HepG2 (cell line): ENCODE results near the gene EEFSEC. TPM values are rescaled to one million over a fixed set of nuclear protein-coding genes. Genes with fewer than 3 reads are reported as not detected.

Experiments
- ATAC-seq: fragments of 200-7000 bp; cut with Tn5 transposase; 3 replicates; pipeline ENCODE4 v1.9.1; 2020; ENCODE audit warnings: mild to moderate bottlenecking, moderate library complexity
- BruUV-seq: library from RNA; stranded (reverse); fragments of 400-500 nt; replicated peaks from 2 replicates; lab custom pipeline; 2021; lab: Mats Ljungman, UMichigan
- CTCF ChIA-PET: fragments of 300-600 bp; formaldehyde crosslinking; extraction: SDS; loops from one replicate; lab custom pipeline; 2021; ENCODE audit warnings: low total read pairs, inconsistent platforms, low intra/inter-chr PET ratio; lab: Yijun Ruan, JAX
- POLR2A ChIA-PET: fragments of 350-600 bp; sonication (Branson Sonifier 250); formaldehyde crosslinking; loops from one replicate; lab custom pipeline; 2020; ENCODE audit warnings: antibody characterized with exemption, inconsistent platforms; lab: Yijun Ruan, JAX
- DNase-seq: peaks from one replicate; pipeline ENCODE4 v3.0.0-alpha.2; 2015; ENCODE audit warnings: low spot score
- FAIRE-seq: peaks from 3 replicates; lab custom pipeline; 2011; peaks lifted over from hg19 to GRCh38; lab: Jason Lieb, UNC
- H2AFZ ChIP-seq: one replicate; pipeline ENCODE4 v1.6.1; 2011; ENCODE audit warnings: low read length, inconsistent platforms
- H3K27ac ChIP-seq: fragments of 300-600 bp; 3 replicates; pipeline ENCODE4 v1.8.0; 2011; ENCODE audit warnings: mixed run types, mild to moderate bottlenecking, mixed read lengths, low read length, inconsistent platforms; ENCODE audit not compliant: insufficient read depth; ENCODE audit errors: extremely low read length
- H3K27me3 ChIP-seq, 2 experiments: fragments of 200-600 bp in 1 of 2; 2 replicates in 1 of 2; 3 replicates in 1 of 2; pipeline versions ENCODE4 v1.6.0 to v1.8.0; 2011; ENCODE audit warnings: low read length in 2 of 2, mild to moderate bottlenecking in 2 of 2, moderate library complexity in 2 of 2, inconsistent platforms in 1 of 2; ENCODE audit not compliant: insufficient read depth in 2 of 2, control insufficient read depth in 1 of 2
- H3K36me3 ChIP-seq, 2 experiments: fragments of 200-600 bp in 1 of 2; replicated peaks in 1 of 2; 2 replicates in 1 of 2; 3 replicates in 1 of 2; pipeline versions ENCODE4 v1.5.1 to v1.8.0; 2011; ENCODE audit warnings: low read length in 2 of 2, inconsistent platforms in 1 of 2; ENCODE audit not compliant: insufficient read depth in 2 of 2, control insufficient read depth in 1 of 2
- H3K4me1 ChIP-seq: 2 replicates; pipeline ENCODE4 v1.5.1; 2012; ENCODE audit warnings: low read length, inconsistent platforms; ENCODE audit not compliant: insufficient read depth
- H3K4me2 ChIP-seq: 2 replicates; pipeline ENCODE4 v1.6.0; 2011; ENCODE audit warnings: low read depth, low read length, inconsistent platforms
- H3K4me3 ChIP-seq, 3 experiments: fragments of 200-600 bp in 1 of 3; sonication (generic), shearing (Covaris generic) in 1 of 3; replicated peaks in 1 of 3; 2 replicates each; pipeline ENCODE4 v1.5.1; 2011 to 2016; ENCODE audit warnings: low read length in 3 of 3, inconsistent platforms in 2 of 3, low read depth in 2 of 3, mild to moderate bottlenecking in 2 of 3, control low read depth in 1 of 3, mixed read lengths in 1 of 3; ENCODE audit not compliant: insufficient read depth in 1 of 3
- H3K79me2 ChIP-seq: one replicate; pipeline ENCODE4 v1.6.1; 2011; ENCODE audit warnings: low read length, inconsistent platforms; ENCODE audit not compliant: insufficient read depth
- H3K9ac ChIP-seq: 2 replicates; pipeline ENCODE4 v1.6.0; 2011; ENCODE audit warnings: mild to moderate bottlenecking, low read depth, low read length, inconsistent platforms; ENCODE audit not compliant: insufficient read depth
- H3K9me3 ChIP-seq: 2 replicates; pipeline ENCODE4 v1.5.1; 2012; ENCODE audit warnings: mild to moderate bottlenecking, low read length
- H4K20me1 ChIP-seq: 2 replicates; pipeline ENCODE4 v1.6.0; 2011; ENCODE audit warnings: inconsistent platforms, mild to moderate bottlenecking, low read length, moderate library complexity; ENCODE audit not compliant: insufficient read depth
- BRF2 ChIP-seq: sonication (generic); formaldehyde crosslinking; IDR thresholded peaks from 2 replicates; pipeline ENCODE4 v1.8.1; 2022; ENCODE audit warnings: mild to moderate bottlenecking, missing genetic modification reagents
- CBFB ChIP-seq: sonication (generic); formaldehyde crosslinking; IDR thresholded peaks from 2 replicates; pipeline ENCODE4 v1.4.0; 2020; ENCODE audit warnings: missing genetic modification reagents
- CC2D1A ChIP-seq: sonication (generic); formaldehyde crosslinking; IDR thresholded peaks from 2 replicates; pipeline ENCODE4 v1.8.1; 2023; ENCODE audit warnings: mild to moderate bottlenecking, missing genetic modification reagents
- ESRRA ChIP-seq: sonication (generic); formaldehyde crosslinking; IDR thresholded peaks from 2 replicates; pipeline ENCODE4 v1.5.1; 2020; ENCODE audit warnings: mild to moderate bottlenecking, low read depth, missing genetic modification reagents
- HHEX ChIP-seq: IDR thresholded peaks from 2 replicates; pipeline ENCODE4 v1.6.1; 2016; ENCODE audit warnings: control low read depth
- HNRNPUL1 ChIP-seq: fragments of 200-400 bp; formaldehyde crosslinking; IDR thresholded peaks from 2 replicates; pipeline ENCODE4 v1.6.1; 2017; ENCODE audit warnings: low read depth, mild to moderate bottlenecking, low read length, moderate library complexity
- HOXA5 ChIP-seq: sonication (generic); formaldehyde crosslinking; IDR thresholded peaks from 2 replicates; pipeline ENCODE4 v1.4.0; 2020; ENCODE audit warnings: missing genetic modification reagents
- IRX3 ChIP-seq: sonication (generic); formaldehyde crosslinking; IDR thresholded peaks from 2 replicates; pipeline ENCODE4 v1.8.1; 2023; ENCODE audit warnings: mild to moderate bottlenecking, low read depth, missing genetic modification reagents, borderline replicate concordance
- PAF1 ChIP-seq: IDR thresholded peaks from 2 replicates; pipeline ENCODE4 v1.6.1; 2016; ENCODE audit warnings: missing genetic modification reagents, missing compliant biosample characterization
- ZBTB14 ChIP-seq: sonication (generic); formaldehyde crosslinking; IDR thresholded peaks from 2 replicates; pipeline ENCODE4 v1.4.0; 2020; ENCODE audit warnings: missing genetic modification reagents
- ZMYM2 ChIP-seq: sonication (generic); formaldehyde crosslinking; IDR thresholded peaks from 2 replicates; pipeline ENCODE4 v1.8.0; 2022; ENCODE audit warnings: mild to moderate bottlenecking, missing genetic modification reagents
- ZNF333 ChIP-seq: sonication (generic); formaldehyde crosslinking; IDR thresholded peaks from 2 replicates; pipeline ENCODE4 v1.4.0; 2020; ENCODE audit warnings: mild to moderate bottlenecking, missing genetic modification reagents, borderline replicate concordance
- ZNF513 ChIP-seq: sonication (generic); formaldehyde crosslinking; conservative IDR thresholded peaks from 2 replicates; pipeline ENCODE4 v1.5.0; 2020; ENCODE audit warnings: missing genetic modification reagents
- ZNF550 ChIP-seq: sonication (generic); formaldehyde crosslinking; IDR thresholded peaks from 2 replicates; pipeline ENCODE4 v1.4.0; 2020; ENCODE audit warnings: mild to moderate bottlenecking, missing genetic modification reagents, borderline replicate concordance
- whole genome bisulfite sequencing: methylation state at CpG from one replicate; pipeline ENCODE4 v1.1.6; 2017; ENCODE audit warnings: low lambda C conversion rate; 5-methylcytosine and 5-hydroxymethylcytosine counted together
- in situ Hi-C: cut with HindIII; loops from 2 replicates; pipeline ENCODE4 v1.10.0; 2017; ENCODE audit warnings: low pct_unique_long_range_greater_than_20kb; ENCODE audit not compliant: extremely low pct_ligation_motif_present
- intact Hi-C: fragments of 100-400 bp; cut with micrococcal nuclease; formaldehyde crosslinking; loops from one replicate; pipeline ENCODE4 v1.10.0; 2022; ENCODE audit not compliant: unreplicated experiment
- polyA plus RNA-seq, 8 experiments: library from polyadenylated mRNA; depleted of rRNA in 3 of 8; stranded (reverse) in 7 of 8; unstranded in 1 of 8; fragments of >200 nt; fragmentation: Illumina TruSeq in 4 of 8; extraction: Trizol in 4 of 8; gene quantifications; 2 replicates each; pipeline versions ENCODE4 v1.2.1 to v1.2.3, GENCODE V29; 2011 to 2016; ENCODE audit warnings: low read depth in 4 of 8, missing spikeins in 1 of 8, mixed read lengths in 1 of 8; ENCODE audit not compliant: insufficient read depth in 1 of 8
- total RNA-seq, 5 experiments: library from RNA; depleted of rRNA; stranded (reverse); fragments of >200 nt; fragmentation: Illumina TruSeq; extraction: Trizol; gene quantifications; 2 replicates each; pipeline ENCODE4 v1.2.3, GENCODE V29; 2016; ENCODE audit warnings: low read depth in 1 of 5

Gene EEFSEC
- total and polyA plus RNA-seq, 2 of the 13 experiments (the other 11 are each of a cell fraction or from before 2014, with no cell fraction given) = 6.4 to 24.2 TPM

GRCh38 chr3:128241741-128242140 lies 88.5 kb downstream of the EEFSEC start:
- no peak overlapping the region for H2AFZ ChIP-seq
- peaks cover 3 to 14% of the 10 kb centered on the region in 2 experiments; a peak in 4 of 5 replicates for H3K36me3 ChIP-seq
- H3K4me3 ChIP-seq = no peak overlapping the region
- no peaks in the 10 kb centered on the region for H3K27me3 ChIP-seq
- H3K79me2 ChIP-seq = peaks cover 6% of the 10 kb centered on the region
- no peaks in the 10 kb centered on the region for H3K9me3 ChIP-seq
- intact Hi-C loops (no loop called here), in situ Hi-C loops (no loop called here)
- ATAC-seq = no peak
- no peak for DNase-seq
- H3K9ac ChIP-seq = no peak overlapping the region
- POLR2A ChIA-PET = no interaction called here
- no peak overlapping the region for H3K27ac ChIP-seq
- TF ChIP-seq PAF1 (no peak), ZNF550 (CRISPR knock-in tag) (no peak), ZBTB14 (CRISPR knock-in tag) (no peak), IRX3 (CRISPR knock-in tag) (no peak), BRF2 (CRISPR knock-in tag) (no peak), ZNF333 (CRISPR knock-in tag) (no peak), ZNF513 (no peak), ZMYM2 (CRISPR knock-in tag) (no peak), HNRNPUL1 (no peak), ESRRA (CRISPR knock-in tag) (no peak), HOXA5 (CRISPR knock-in tag) (no peak), HHEX (no peak), CBFB (CRISPR knock-in tag) (no peak), CC2D1A (no peak)
- H3K4me2 ChIP-seq = no peak overlapping the region
- CTCF ChIA-PET = no interaction called here
- no TSS peak for BruUV-seq
- peaks cover 22% of the 10 kb centered on the region for H3K4me1 ChIP-seq
- FAIRE-seq = no peak
- 95% methylated on average over 5 of the region's 5 CpGs for WGBS
- peaks cover 2% of the 10 kb centered on the region; the same call in 1 of the 2 replicates for H4K20me1 ChIP-seq
